ENCODE data around the gene SDCBP2. TPM values are rescaled to one million over a fixed set of nuclear protein-coding genes. Genes with fewer than 3 reads are reported as not detected.

SDCBP2 gene
- total and polyA plus RNA-seq, 11 donors: 0.65 to 4.2 (median 2.1) TPM

DNA sequence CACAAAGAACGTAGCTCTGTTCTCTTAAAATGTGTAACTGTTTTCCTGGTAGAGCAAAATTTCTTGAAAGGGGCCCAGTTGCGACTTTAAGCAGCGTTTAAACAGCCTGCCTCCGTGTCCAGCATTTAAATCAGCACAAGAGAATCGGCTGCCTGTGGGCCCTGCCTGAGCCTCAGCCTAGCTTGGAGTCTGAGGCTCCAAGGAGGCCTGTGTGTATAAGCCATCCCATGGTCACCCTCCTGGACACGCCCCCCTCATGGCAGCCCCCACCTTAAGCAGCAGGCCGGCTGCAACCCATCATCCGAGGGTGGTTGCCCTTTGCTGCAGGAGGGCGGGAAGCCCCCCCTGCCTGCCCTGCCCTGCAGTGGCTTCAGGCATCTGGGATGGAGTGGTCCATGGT, 18.9 kb downstream of the SDCBP2 start:
- intact Hi-C loops (cut with DNase I): loop anchor here in 2 of 10 donors (5.0 kb wide), 1 partner anchor 87 kb away; no protein-coding TSS in a partner anchor
- H3K9me3 ChIP-seq: no peaks in the 10 kb centered on the region
- H3K27me3 ChIP-seq: no peaks in the 10 kb centered on the region
- peaks cover 0 to 10% (median 4%) of the 10 kb centered on the region in 9 donors for H3K36me3 ChIP-seq
- TF ChIP-seq POLR2A (IDR thresholded peaks at IDR 0.05): no peak
- TF ChIP-seq, protein P1, sequence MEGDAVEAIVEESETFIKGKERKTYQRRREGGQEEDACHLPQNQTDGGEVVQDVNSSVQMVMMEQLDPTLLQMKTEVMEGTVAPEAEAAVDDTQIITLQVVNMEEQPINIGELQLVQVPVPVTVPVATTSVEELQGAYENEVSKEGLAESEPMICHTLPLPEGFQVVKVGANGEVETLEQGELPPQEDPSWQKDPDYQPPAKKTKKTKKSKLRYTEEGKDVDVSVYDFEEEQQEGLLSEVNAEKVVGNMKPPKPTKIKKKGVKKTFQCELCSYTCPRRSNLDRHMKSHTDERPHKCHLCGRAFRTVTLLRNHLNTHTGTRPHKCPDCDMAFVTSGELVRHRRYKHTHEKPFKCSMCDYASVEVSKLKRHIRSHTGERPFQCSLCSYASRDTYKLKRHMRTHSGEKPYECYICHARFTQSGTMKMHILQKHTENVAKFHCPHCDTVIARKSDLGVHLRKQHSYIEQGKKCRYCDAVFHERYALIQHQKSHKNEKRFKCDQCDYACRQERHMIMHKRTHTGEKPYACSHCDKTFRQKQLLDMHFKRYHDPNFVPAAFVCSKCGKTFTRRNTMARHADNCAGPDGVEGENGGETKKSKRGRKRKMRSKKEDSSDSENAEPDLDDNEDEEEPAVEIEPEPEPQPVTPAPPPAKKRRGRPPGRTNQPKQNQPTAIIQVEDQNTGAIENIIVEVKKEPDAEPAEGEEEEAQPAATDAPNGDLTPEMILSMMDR (IDR thresholded peaks at IDR 0.05): no peak
- DNase-seq (no peak), ATAC-seq (no peak)
- WGBS, 4 donors: 66 to 85% (median 74%) methylated on average over 5 to 9 of the region's 9 CpGs
- no peak overlapping the region for H3K27ac ChIP-seq
- no peak overlapping the region for H3K4me3 ChIP-seq
- peaks cover 0 to 15% (median 11%) of the 10 kb centered on the region in 12 donors for H3K4me1 ChIP-seq

GRCh38 chr20:1309439-1309847, 19.5 kb downstream of the SDCBP2 start:
- no peaks in the 10 kb centered on the region for H3K27me3 ChIP-seq
- WGBS, 4 donors: 82 to 88% (median 85%) methylated on average over 12 of the region's 12 CpGs

GRCh38 chr20:1308702-1309095, 20.2 kb downstream of the SDCBP2 start:
- WGBS, 4 donors: 82 to 93% (median 85%) methylated on average over 8 to 9 of the region's 9 CpGs
- no peak for DNase-seq
- H3K36me3 ChIP-seq: peaks cover 0 to 15% (median 5%) of the 10 kb centered on the region in 9 donors
- intact Hi-C loops (cut with DNase I): no loop called here
- H3K9me3 ChIP-seq: no peaks in the 10 kb centered on the region
- ATAC-seq: no peak
- H3K27ac ChIP-seq: no peak overlapping the region
- no peak for TF ChIP-seq POLR2A (IDR thresholded peaks at IDR 0.05)
- TF ChIP-seq, protein P1 (IDR thresholded peaks at IDR 0.05): no peak
- no peak overlapping the region for H3K4me3 ChIP-seq
- no peaks in the 10 kb centered on the region for H3K27me3 ChIP-seq
- peaks cover 0 to 9% (median 7%) of the 10 kb centered on the region in 12 donors for H3K4me1 ChIP-seq

More at GRCh38 chr20:1309439-1309847, 19.5 kb downstream of the SDCBP2 start:
- Histone ChIP-seq H3K9me3 (no peaks in the 10 kb centered on the region), H3K36me3 (peaks cover 0 to 15% (median 5%) of the 10 kb centered on the region in 9 donors), H3K4me3 (no peak overlapping the region), H3K27ac (no peak overlapping the region), H3K4me1 (peaks cover 0 to 15% (median 11%) of the 10 kb centered on the region in 12 donors)
- no peak for TF ChIP-seq POLR2A (IDR thresholded peaks at IDR 0.05)
- TF ChIP-seq, protein P1 (IDR thresholded peaks at IDR 0.05): no peak
- DNase-seq (no peak), ATAC-seq (no peak)
- intact Hi-C loops (cut with DNase I): no loop called here

DNA sequence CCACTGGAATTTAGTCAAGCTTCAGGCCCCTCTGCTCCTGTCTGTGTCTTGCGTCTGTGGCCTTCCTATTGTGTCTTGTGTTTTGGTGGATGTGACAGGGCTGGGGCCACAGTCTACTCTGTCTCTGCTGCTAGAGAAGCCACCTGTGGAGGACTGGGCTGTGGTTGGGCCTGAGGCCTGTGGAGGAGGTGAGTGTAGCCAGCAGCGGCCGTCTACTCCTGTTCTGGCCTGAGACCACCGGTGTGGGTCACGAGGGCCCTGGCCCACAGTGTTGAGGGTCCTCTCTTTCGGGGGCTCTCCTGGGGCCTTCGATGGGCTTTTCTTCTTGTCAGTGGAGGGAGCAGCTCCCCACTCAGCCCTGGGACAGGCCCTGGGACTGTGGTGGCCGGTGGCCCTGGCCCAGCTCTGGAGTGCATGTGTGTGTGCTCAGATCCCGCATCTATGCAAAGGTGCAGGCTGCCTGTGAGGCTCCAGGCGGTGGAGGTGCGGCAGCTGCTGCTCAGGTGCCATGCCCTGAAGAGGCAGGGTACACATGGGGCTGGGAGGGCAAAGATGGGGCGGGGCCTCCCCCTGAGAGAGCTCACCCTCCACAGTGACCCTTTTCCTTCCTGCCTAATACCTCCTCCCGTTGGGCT, 20.8 kb downstream of the SDCBP2 start:
- intact Hi-C loops (cut with DNase I): no loop called here
- WGBS, 4 donors: 86 to 90% (median 89%) methylated on average over 9 to 13 of the region's 13 CpGs
- ATAC-seq (no peak), DNase-seq (no peak)
- peaks cover 0 to 4% (median 1%) of the 10 kb centered on the region in 12 donors for H3K4me1 ChIP-seq
- H3K27ac ChIP-seq: no peak overlapping the region
- no peak for TF ChIP-seq POLR2A (IDR thresholded peaks at IDR 0.05)
- TF ChIP-seq, protein P1 (IDR thresholded peaks at IDR 0.05): no peak
- H3K9me3 ChIP-seq: no peaks in the 10 kb centered on the region
- H3K36me3 ChIP-seq: peaks cover 0 to 15% (median 5%) of the 10 kb centered on the region in 9 donors
- H3K4me3 ChIP-seq: no peak overlapping the region
- H3K27me3 ChIP-seq: no peaks in the 10 kb centered on the region

Data from heart left ventricle (tissue), 16 donors.